22Rv1 (cell line): Measurements from ENCODE around the gene KASH5.

Source experiments
- H3K27ac ChIP-seq: fragments of 450-650 bp; 2 replicates; pipeline ENCODE4 v1.5.1; 2017
- ZFX ChIP-seq: fragments of 450-650 bp; IDR thresholded peaks from 2 replicates; pipeline ENCODE4 v1.6.1; 2017; ENCODE audit warnings: antibody characterized with exemption, borderline replicate concordance
- TF ChIP-seq, protein P1 (sequence below): fragments of 450-650 bp; IDR thresholded peaks from 2 replicates; pipeline ENCODE4 v1.5.1; 2017; ENCODE audit warnings: mild to moderate bottlenecking

KASH5 gene

DNA sequence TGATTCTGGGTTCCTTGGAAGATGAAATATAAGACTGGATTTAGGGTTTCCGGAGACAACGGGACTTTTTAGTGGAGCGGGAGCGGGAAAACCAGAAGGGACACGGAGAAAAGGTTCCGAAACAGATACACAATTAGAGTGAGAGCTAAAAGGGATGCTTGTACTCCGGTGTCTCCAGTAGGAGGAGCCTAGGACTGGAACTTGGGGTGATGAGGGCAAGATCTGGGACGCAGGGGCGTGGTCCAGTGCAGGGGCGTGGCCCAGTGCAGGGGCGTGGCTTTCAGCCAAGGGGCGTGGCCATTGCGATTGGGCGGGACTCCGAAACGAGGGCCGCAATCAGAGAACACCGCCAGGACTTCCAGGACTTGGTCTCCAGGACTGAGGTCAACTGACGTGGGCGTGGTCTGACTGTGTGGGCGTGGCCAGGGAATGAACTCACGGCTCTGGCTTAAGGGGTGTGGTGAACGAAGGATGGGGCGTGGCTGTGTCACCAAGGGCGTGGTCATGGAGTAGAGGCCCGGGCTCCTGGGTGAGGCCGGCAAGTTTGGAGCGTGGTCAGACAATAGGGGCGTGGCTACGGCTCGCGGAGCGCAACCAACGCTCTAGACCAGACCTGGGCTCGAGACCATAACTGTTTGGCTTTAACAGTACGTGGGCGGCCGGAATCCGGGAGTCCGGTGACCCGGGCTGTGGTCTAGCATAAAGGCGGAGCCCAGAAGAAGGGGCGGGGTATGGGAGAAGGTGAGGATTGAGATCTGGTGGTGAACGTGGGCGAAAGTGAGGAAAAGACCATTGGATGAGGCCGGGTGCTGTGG is 24.6 kb upstream of the KASH5 start, which contains the start of gene DKKL1:
DKKL1 (plus strand) TSS at position 610 of the 815 bp plus-strand sequence; CDS start at position 732, 122 bp downstream.
- peak within 1 kb of the TSS; percentile 88 for H3K27ac ChIP-seq
- TF ChIP-seq ZFX = no peak
- TF ChIP-seq, protein P1, sequence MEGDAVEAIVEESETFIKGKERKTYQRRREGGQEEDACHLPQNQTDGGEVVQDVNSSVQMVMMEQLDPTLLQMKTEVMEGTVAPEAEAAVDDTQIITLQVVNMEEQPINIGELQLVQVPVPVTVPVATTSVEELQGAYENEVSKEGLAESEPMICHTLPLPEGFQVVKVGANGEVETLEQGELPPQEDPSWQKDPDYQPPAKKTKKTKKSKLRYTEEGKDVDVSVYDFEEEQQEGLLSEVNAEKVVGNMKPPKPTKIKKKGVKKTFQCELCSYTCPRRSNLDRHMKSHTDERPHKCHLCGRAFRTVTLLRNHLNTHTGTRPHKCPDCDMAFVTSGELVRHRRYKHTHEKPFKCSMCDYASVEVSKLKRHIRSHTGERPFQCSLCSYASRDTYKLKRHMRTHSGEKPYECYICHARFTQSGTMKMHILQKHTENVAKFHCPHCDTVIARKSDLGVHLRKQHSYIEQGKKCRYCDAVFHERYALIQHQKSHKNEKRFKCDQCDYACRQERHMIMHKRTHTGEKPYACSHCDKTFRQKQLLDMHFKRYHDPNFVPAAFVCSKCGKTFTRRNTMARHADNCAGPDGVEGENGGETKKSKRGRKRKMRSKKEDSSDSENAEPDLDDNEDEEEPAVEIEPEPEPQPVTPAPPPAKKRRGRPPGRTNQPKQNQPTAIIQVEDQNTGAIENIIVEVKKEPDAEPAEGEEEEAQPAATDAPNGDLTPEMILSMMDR = no peak

DNA sequence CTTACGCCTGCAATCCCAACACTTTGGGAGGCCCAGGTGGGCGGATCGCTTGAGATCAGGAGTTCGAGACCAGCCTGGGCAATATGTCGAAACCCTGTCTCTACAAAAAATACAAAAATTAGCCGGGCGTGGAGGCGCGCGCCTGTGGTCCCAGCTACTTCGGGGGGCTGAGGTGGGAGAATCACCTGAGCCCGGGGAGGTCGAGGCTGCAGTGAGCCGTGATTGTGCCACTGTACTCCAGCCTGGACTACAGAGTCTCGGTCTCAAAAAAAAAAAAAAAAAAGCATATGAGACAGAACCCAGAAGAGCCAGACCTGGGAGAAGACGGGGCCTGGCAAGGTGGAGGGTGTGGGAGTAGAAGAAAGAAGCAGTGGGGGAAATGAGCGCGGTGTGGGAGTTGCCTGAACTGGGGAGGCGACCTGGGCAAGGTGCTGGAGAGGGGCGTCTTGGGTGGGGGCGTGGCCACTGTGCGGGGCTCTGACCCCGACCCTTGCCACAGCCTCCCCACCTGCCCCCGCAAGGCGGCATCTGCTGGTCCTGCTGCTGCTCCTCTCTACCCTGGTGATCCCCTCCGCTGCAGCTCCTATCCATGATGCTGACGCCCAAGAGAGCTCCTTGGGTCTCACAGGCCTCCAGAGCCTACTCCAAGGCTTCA is 23.8 kb upstream of the KASH5 start:
- H3K27ac ChIP-seq = peak overlapping the region; percentile 88
- TF ChIP-seq ZFX = no peak
- TF ChIP-seq, protein P1 = no peak

DNA sequence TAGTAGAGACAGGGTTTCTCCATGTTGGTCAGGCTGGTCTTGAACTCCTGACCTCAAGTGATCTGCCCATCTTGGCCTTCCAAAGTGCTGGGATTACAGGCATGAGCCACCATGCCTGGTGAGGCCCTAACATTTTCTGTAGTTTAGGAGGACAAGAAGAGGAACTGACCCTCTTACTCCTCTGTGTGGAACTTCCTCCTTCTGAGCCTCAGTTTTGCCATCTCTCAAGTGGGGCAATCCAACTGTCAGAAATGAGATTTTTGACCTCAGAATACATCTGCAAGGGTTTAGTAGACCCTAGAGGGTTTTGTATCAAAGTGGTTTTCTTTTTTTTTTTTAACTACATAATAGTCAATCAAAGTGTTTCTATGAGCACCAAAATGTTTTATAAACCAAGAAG is 21.9 kb upstream of the KASH5 start:
- no peak overlapping the region for H3K27ac ChIP-seq
- TF ChIP-seq ZFX = no peak
- TF ChIP-seq, protein P1 = no peak

- H3K27ac ChIP-seq = no peak overlapping the region
- TF ChIP-seq ZFX = no peak
- TF ChIP-seq, protein P1 = no peak
These were observed 19.2 kb upstream of the KASH5 start for GRCh38 chr19:49368711-49369358.

- TF ChIP-seq, protein P1 = no peak
- TF ChIP-seq ZFX = no peak
These were observed 16.9 kb upstream of the KASH5 start for GRCh38 chr19:49371184-49371583.

DNA sequence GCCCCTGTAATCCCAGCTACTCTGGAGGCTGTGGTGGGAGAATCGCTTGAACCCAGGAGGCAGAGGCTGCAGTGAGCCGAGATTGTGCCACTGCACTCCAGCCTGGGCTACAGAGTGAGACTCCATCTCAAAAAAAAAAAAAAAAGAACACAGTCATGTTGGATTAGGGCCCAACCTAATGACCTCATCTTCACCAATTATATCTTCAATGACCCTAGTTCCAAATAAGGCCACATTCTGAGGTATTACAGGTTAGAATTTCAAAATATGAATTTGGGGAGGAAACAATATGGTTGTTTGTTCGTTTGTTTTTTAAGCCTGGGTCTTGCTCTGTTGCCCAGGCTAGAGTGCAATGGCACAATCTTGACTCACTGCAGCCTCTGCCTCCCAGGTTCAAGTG is 14.9 kb upstream of the KASH5 start:
- H3K27ac ChIP-seq = peak overlapping the region; percentile 44

More at GRCh38 chr19:49371184-49371583, 16.9 kb upstream of the KASH5 start:
- H3K27ac ChIP-seq = no peak overlapping the region

DNA sequence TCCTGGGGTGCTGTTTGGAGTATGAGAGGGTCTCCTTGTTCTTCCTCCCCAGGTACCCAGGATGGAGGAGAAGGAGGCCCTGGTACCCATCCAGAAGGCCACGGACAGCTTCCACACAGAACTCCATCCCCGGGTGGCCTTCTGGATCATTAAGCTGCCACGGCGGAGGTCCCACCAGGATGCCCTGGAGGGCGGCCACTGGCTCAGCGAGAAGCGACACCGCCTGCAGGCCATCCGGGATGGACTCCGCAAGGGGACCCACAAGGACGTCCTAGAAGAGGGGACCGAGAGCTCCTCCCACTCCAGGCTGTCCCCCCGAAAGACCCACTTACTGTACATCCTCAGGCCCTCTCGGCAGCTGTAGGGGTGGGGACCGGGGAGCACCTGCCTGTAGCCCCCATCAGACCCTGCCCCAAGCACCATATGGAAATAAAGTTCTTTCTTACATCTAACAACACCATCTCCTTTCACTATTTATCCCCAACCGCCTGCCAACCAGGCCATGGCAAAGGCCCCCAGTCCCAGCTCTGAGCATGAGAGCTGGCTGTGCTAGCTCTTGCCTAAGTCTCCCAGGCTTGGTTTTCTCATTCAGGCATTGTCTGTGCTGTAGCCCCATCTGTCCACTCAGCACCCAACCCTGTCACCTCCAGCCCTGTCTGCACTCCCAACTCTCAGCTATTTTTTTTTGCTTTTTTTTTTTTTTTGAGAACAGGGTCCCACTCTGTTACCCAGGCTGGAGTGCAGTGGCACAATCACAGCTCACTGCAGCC is 13.2 kb upstream of the KASH5 start:
- no peak overlapping the region for H3K27ac ChIP-seq
- TF ChIP-seq ZFX = no peak
- TF ChIP-seq, protein P1 = no peak
